Measurements from ENCODE around the gene MYH14. TPM values are rescaled to one million over a fixed set of nuclear protein-coding genes. Genes with fewer than 3 reads are reported as not detected.

Gene MYH14
- total and polyA plus RNA-seq, 9 of the 15 experiments (the other 6 are each of a cell fraction or from before 2014, with no cell fraction given) = 0.04 to 0.86 (median 0.19) TPM; not detected in 2

DNA sequence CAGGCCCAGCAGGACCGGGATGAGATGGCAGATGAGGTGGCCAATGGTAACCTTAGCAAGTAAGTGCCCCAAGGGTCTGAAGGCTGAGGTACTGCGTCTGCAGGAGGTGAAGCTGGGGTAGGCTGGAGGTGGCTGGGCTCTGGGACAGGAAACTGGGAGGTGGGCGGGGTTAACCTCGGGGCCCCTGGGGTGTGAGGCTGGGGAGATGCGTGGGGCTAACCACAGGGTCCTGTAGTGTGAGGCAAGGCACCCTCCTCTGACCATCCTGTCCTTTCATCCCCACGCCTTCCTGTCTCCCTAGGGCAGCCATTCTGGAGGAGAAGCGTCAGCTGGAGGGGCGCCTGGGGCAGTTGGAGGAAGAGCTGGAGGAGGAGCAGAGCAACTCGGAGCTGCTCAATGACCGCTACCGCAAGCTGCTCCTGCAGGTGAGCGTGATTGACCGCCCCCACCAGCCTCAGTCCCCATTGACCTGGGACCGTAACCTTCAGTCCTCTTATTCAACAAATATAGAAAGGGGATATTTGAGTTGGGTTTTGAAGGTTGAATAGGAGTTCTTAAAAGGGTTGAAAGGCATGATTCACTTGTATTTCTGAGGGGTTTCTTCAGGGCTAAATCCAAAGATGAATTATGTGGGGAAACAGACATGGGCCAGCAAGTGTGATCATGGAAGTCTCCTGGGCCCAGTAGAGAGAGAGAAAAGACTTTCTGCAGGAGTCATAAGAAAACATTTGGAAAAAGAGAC lies 90.0 kb downstream of the MYH14 start (continued):
- TF ChIP-seq CREBBP (IDR thresholded peaks at IDR 0.05; ENCODE audit: low read depth, low read length) (no peak), ZNF778 (CRISPR knock-in tag; IDR thresholded peaks at IDR 0.05) (no peak), NUFIP1 (IDR thresholded peaks at IDR 0.05; ENCODE audit: partially characterized antibody) (no peak), CREB1 (IDR thresholded peaks at IDR 0.05) (no peak), CREB1 (CRISPR knock-in tag; IDR thresholded peaks at IDR 0.05) (no peak), NFXL1 (CRISPR knock-in tag; IDR thresholded peaks at IDR 0.05) (no peak), THRAP3 (IDR thresholded peaks at IDR 0.05; ENCODE audit: borderline replicate concordance) (no peak), POLR2G (IDR thresholded peaks at IDR 0.05; ENCODE audit: low read depth, low read length) (no peak), BRCA1 (IDR thresholded peaks at IDR 0.05) (no peak), BRCA1 (CRISPR knock-in tag; IDR thresholded peaks at IDR 0.05) (no peak)

DNA sequence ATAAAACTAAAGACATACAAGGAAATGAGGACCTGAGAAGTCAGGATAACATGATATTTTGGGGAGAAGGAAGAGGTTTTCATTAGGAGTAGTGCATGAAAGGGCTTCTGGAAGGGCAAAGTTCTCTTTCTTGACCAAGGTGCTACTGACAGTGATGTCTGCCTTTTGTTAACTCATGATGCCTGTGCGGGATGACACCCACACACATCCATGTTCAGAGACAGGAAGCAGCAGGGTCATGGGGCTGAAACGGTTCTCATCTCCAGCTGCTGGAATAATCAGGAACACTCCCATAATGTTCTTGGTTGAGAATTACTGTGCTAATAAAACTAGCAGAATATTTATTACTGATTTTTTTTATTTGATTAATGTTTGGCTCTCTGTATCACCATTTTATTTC lies 96.6 kb downstream of the MYH14 start:
- in situ Hi-C loops (cut with MboI) (no loop called here), intact Hi-C loops (cut with micrococcal nuclease) (no loop called here)
- POLR2A ChIA-PET = no interaction called here
- no TSS peak for BruUV-seq (replicated peaks)
- no peak overlapping the region for H3K4me3 ChIP-seq
- H4K20me1 ChIP-seq (replicated peaks; ENCODE audit: control insufficient read depth, insufficient read depth, low read length) = 0 out of 2 replicates have a peak, but pooled peaks cover 4% of the 10 kb centered on the region
- H3K9ac ChIP-seq (ENCODE audit: insufficient read depth in 1 of 2, low read depth in 2 of 2, low read length in 2 of 2) = no peak overlapping the region
- no peaks in the 10 kb centered on the region for H3K79me2 ChIP-seq (ENCODE audit: control insufficient read depth, insufficient read depth, low read length)
- H3K4me1 ChIP-seq (replicated peaks in 1 of 2; ENCODE audit: control insufficient read depth in 2 of 2, insufficient read depth in 2 of 2, low read length in 2 of 2) = peaks cover 0 to 3% of the 10 kb centered on the region in 2 experiments; a peak in 3 of 5 replicates
- no peak for DNase-seq (ENCODE audit: extremely low read depth in 1 of 4, low spot score in 3 of 4)
- no peak for ATAC-seq
- H2AFZ ChIP-seq (ENCODE audit: low read depth, low read length) = no peak overlapping the region
- WGBS (ENCODE audit: insufficient coverage, low coverage, missing lambda C conversion rate) = 0% methylated on average over 2 of the region's 2 CpGs
- no peak overlapping the region for H3K27ac ChIP-seq (ENCODE audit: extremely low read depth, low read depth, low read length)
- H3K27me3 ChIP-seq (ENCODE audit: control insufficient read depth in 2 of 2, insufficient read depth in 2 of 2, low read length in 2 of 2) = peaks cover 13 to 23% of the 10 kb centered on the region in 2 experiments
- FAIRE-seq = peak; percentile 75
- TF ChIP-seq MCM5 (IDR thresholded peaks at IDR 0.05; ENCODE audit: low read depth) = no peak
- TF ChIP-seq ZNF589 (CRISPR knock-in tag; IDR thresholded peaks at IDR 0.05; ENCODE audit: low read depth) = no peak
- no peak for TF ChIP-seq PTRF (tag; IDR thresholded peaks at IDR 0.05)
- peak; percentile 71 for TF ChIP-seq EGR1 (conservative IDR thresholded peaks at IDR 0.05)
- TF ChIP-seq, protein P1, sequence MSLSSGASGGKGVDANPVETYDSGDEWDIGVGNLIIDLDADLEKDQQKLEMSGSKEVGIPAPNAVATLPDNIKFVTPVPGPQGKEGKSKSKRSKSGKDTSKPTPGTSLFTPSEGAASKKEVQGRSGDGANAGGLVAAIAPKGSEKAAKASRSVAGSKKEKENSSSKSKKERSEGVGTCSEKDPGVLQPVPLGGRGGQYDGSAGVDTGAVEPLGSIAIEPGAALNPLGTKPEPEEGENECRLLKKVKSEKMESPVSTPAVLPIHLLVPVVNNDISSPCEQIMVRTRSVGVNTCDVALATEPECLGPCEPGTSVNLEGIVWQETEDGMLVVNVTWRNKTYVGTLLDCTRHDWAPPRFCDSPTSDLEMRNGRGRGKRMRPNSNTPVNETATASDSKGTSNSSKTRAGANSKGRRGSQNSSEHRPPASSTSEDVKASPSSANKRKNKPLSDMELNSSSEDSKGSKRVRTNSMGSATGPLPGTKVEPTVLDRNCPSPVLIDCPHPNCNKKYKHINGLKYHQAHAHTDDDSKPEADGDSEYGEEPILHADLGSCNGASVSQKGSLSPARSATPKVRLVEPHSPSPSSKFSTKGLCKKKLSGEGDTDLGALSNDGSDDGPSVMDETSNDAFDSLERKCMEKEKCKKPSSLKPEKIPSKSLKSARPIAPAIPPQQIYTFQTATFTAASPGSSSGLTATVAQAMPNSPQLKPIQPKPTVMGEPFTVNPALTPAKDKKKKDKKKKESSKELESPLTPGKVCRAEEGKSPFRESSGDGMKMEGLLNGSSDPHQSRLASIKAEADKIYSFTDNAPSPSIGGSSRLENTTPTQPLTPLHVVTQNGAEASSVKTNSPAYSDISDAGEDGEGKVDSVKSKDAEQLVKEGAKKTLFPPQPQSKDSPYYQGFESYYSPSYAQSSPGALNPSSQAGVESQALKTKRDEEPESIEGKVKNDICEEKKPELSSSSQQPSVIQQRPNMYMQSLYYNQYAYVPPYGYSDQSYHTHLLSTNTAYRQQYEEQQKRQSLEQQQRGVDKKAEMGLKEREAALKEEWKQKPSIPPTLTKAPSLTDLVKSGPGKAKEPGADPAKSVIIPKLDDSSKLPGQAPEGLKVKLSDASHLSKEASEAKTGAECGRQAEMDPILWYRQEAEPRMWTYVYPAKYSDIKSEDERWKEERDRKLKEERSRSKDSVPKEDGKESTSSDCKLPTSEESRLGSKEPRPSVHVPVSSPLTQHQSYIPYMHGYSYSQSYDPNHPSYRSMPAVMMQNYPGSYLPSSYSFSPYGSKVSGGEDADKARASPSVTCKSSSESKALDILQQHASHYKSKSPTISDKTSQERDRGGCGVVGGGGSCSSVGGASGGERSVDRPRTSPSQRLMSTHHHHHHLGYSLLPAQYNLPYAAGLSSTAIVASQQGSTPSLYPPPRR (CRISPR knock-in tag; IDR thresholded peaks at IDR 0.05; ENCODE audit: borderline replicate concordance) = no peak
- no peak for TF ChIP-seq ZSCAN32 (CRISPR knock-in tag; IDR thresholded peaks at IDR 0.05)
- no peaks in the 10 kb centered on the region for H3K9me1 ChIP-seq (ENCODE audit: control insufficient read depth, insufficient read depth, low read length)
- no peaks in the 10 kb centered on the region for H3K9me3 ChIP-seq (replicated peaks; ENCODE audit: control insufficient read depth, insufficient read depth, low read depth, low read length)
- CTCF ChIA-PET (ENCODE audit: low intra/inter-chr PET ratio) = no interaction called here
- H3K36me3 ChIP-seq (ENCODE audit: control insufficient read depth, insufficient read depth, low read length) = no peaks in the 10 kb centered on the region
- no peak overlapping the region for H3K4me2 ChIP-seq (ENCODE audit: insufficient read depth, low read length)

All from K562 (cell line).